OCI-M2 (cell line): ENCODE results near the gene CACNA2D1.

Experiments
- DNase-seq: peaks from one replicate; lab custom pipeline; 2025; ENCODE audit not compliant: unreplicated experiment; lab: John Stamatoyannopoulos, UW

CACNA2D1 gene

DNA sequence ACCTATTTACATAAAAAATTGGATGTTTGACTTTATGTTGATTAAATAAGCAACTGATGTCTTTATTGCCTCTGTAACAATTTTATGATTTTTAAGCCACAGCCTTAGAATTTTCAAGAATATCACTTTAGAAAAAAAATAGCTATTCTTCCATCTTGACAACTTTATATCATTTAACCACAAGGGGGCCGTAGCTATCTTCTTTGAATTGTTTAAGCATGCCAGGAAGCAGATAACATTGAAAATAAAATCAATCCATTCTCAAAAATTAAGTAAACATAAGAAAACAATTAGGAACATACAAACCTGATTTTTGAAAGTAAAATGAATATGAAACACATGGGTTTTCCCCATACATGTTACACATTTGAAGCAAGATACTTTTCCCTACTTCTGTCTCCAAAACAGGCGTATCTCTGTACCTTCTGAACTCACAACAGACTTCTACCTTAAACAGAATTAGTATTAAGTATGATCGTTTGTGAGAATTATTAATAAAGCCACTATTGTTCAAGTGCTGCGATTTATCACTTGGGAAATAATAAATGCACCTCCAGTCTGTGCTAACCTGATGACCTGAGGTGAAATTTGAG, 209.0 kb downstream of the CACNA2D1 start:
- peak; percentile 7 for DNase-seq

GRCh38 chr7:82230811-82231581, 212.6 kb downstream of the CACNA2D1 start:
- no peak for DNase-seq

DNA sequence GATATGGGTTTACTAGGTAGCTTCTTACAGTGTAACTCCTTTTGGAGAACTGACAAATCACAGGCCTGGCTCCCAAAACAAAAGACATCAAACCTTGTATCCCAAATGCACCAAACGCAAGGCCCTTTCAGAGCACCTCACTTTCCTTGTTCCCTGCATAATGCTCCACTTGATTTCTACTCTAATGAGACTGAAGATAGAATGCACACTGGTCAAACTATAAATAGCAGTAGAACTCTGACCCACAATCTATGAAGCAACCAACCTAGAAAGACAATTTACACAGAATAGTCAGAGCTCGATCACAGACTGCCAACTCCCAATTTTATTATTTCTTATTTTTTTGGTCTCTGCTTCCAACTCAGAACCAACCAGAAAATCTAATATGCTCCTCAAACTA, 214.4 kb downstream of the CACNA2D1 start:
- DNase-seq: no peak

- DNase-seq: no peak
Measured at GRCh38 chr7:82226191-82226590, 217.4 kb downstream of the CACNA2D1 start.

- no peak for DNase-seq
Measured at GRCh38 chr7:82224529-82224928, 219.0 kb downstream of the CACNA2D1 start.

GRCh38 chr7:82223580-82223979, 220.0 kb downstream of the CACNA2D1 start:
- DNase-seq: no peak

DNA sequence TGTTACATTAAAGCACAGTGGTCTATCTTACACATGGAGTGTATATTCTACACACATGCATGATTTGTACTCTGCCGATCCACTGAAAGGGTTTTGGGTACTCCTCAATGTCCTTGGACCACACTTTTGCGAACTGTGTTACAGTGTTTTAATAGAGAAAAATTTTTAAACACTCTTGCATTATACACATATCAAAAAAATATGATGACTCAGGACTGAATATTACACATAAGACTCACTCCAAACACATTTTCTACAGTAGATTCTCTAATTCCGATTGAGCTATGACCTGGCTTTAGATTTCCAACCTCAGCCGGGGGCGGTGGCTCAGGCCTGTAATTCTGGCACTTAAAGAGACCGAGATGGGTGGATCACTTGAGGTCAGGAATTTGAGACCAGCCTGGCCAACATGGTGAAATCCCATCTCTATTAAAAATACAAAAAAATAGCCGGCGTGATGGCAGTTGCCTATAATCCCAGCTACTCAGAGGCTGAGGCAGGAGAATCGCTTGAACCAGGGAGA, 222.4 kb downstream of the CACNA2D1 start:
- no peak for DNase-seq

DNA sequence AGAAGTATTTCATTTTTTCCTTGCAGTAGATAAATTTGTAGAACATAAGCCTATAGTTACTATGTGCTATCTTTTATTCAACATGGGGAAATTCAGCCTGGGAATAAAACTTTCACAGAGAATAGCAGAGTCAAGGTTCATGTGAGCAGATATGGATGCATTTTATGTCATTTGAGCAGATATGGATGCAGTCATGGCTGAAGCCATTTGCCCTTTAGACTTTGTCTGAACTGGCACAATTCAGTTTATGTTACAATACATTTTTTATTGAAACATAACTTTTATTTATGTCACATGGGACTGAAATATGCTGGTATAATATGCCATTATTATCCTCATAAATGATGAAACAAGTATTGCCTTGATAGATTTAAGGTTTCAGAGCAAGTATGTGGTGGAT, 231.1 kb downstream of the CACNA2D1 start:
- no peak for DNase-seq

DNA sequence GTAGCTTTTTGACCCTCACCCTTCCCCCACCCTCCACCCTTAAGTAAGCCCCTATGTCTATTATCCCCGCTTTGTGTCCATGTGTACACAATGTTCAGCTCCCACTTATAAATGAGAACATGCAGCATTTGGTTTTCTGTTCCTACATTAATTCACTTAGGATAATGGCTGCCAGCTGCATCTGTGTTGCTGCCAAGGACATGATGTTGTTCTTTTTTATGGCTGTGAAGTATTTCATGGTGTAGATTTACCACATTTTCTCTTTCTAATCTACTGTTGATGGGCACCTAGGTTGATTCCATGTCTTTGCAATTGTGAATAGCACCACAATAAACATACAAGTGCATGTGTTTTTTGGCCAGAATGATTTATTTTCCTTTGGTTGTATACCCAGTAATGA, 232.2 kb downstream of the CACNA2D1 start:
- DNase-seq: no peak

- no peak for DNase-seq
Measured at GRCh38 chr7:82210416-82211184, 233.0 kb downstream of the CACNA2D1 start.

GRCh38 chr7:82209179-82209747, 234.3 kb downstream of the CACNA2D1 start:
- DNase-seq: no peak

- no peak for DNase-seq
Measured at GRCh38 chr7:82204694-82205093, 238.9 kb downstream of the CACNA2D1 start.

- no peak for DNase-seq
Measured at GRCh38 chr7:82202965-82203364, 240.6 kb downstream of the CACNA2D1 start.

- no peak for DNase-seq
Measured at GRCh38 chr7:82202107-82202506, 241.5 kb downstream of the CACNA2D1 start.

DNA sequence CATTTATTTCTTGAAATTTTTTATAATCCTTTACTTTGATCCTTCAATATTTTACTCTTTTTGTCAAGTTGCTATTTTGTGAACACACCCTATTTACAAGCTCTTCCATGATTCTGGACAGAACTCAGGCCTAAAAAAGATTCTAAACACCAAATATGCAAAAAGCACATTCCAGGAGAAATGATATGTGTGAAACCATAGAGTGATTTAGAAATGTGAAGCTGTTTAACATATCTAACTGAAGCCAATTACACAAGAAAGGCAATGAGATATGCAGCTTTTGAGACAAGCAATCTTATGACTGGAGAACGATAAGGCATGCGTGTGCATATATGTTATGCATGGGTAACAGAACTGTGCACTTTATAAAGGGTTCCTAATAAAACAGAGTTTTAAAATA, 243.0 kb downstream of the CACNA2D1 start:
- DNase-seq: no peak

- DNase-seq: no peak
Measured at GRCh38 chr7:82194016-82194643, 249.4 kb downstream of the CACNA2D1 start.

DNA sequence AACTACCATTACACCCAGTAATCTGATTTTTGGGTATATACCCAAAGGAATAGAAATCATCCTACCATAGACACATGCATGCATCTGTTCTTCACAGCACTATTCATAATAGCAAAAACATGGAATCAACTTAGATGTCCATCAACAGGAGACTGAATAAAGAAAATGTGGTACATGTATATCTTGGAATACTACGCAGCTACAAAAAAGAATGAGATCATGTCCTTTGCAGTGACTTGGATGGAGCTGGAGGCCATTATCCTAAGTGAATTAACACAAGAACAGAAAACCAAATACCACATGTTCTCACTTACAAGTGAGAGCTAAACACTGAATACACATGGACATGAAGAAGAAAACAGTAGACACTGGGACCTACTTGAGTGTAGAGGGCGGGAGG, 254.9 kb downstream of the CACNA2D1 start:
- DNase-seq: no peak

- no peak for DNase-seq
Measured at GRCh38 chr7:82185443-82185842, 258.1 kb downstream of the CACNA2D1 start.

DNA sequence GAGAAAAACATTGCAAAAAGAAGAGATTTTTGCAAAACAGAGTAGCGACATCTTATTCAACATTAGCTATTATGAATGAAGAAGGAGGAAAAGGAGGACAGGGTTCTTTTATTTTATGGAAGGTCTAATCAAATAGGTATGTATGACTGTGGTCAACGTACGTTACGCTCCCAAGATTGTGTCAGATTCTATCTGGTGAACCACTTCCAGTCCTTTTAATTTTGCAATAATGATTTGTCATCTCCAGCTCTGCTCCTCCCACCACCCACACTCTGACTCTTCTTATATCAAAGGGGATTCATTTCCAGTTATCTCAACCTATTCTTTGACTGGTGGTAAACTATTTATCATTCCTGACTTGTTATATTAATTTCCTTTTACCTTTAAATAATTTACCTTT, 259.9 kb downstream of the CACNA2D1 start:
- DNase-seq: no peak

DNA sequence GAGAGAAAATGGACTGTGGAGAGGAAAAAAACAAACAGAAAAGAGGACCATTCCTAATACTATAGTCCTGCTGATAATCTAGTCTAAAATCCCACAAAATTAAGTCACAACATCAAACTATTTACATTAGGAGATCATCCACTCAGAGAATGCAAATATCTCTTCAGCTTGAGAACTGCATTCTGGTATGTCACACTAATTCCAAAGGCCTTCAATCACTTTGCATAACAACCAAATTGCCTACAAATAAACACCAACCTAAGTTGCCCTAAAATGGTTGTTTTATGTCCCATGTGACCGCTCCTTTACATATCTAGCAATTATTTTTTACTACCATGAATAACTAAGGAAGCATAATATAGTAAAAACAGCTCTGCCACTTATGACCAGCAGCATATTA, 264.3 kb downstream of the CACNA2D1 start:
- no peak for DNase-seq

DNA sequence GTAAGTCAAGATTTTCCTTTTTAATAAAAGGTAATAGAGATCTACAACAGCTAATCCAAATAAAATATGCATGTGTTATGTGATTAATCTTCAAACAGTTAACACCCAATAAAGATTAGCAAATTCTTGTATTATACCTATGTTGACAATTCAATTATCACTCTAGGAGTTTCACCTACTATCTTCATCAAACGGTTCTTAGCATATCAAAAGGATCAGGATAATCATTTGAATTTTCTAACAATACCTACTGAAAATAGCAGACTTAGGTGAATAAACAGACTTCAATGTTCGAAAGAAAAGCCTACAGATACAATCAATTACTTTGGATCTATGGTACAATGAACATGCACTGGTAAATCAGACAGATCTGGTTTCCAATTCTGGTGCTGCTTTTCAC, 268.3 kb downstream of the CACNA2D1 start:
- no peak for DNase-seq
